ENCODE results near the gene SERINC4.
"Not testable (repeated sequence)": the region's sequence is repeated elsewhere in the genome, so short reads cannot be mapped to it uniquely, and the experiment has no call there.

The SERINC4 gene

DNA sequence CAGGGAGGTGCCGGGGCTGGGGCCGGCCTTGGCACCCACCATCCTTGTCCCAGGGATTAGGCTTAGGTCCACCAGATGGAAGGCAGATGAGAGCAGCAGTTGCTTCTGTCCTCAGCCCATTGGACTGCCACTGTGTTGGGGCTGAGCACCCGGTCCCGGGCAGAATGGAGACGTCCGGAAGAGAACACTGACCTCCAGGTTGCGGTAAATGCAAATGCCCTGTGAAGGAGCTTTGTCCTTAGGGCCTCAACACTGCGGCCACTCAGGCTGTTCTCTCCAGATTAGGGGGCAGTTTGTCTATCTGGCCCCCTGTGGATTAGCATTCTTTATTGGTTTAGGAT, at the start of gene SERINC4:
Gene SERINC4 (minus strand): TSS at position 276 of the 341 bp plus-strand sequence. CDS start 234 bp downstream, at position 42.
- DNase-seq: no peak

DNA sequence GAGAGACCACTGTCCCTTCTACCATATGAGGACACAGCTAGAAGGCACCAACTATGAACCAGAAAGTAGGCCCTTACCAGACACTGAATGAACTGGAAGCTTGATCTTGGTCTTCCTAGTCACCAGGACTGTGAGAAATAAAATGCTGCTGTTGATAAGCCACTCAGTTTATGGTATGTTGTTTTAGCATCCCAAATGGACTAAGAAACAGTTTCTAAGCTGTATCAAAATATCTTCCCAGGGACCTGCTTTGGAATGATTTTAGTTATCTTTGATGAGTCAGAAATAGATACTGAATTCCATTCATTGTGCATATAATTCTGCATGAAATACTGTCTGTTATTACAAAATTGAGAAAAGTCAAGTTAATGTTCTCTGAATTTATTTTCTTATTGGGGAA, 45.4 kb upstream of the SERINC4 start:
- no peak for DNase-seq

DNA sequence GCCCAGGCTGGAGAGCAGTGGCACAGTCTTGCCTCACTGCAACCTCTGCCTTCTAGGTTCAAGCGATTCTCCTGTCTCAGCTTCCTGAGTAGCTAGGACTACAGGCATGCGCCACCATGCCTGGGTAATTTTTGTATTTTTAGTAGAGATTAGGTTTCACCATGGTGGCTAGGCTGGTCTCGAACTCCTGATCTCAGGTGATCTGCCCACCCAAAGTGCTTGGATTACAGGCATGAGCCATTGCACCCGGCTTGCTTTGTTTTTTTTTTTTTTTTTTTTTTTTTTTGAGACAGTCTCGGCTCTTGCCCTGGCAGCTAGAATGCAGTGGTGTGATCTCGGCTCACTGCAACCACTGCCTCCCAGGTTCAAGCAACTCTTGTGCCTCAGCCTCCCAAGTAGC, 32.5 kb upstream of the SERINC4 start:
- not testable (repeated sequence) for DNase-seq

DNA sequence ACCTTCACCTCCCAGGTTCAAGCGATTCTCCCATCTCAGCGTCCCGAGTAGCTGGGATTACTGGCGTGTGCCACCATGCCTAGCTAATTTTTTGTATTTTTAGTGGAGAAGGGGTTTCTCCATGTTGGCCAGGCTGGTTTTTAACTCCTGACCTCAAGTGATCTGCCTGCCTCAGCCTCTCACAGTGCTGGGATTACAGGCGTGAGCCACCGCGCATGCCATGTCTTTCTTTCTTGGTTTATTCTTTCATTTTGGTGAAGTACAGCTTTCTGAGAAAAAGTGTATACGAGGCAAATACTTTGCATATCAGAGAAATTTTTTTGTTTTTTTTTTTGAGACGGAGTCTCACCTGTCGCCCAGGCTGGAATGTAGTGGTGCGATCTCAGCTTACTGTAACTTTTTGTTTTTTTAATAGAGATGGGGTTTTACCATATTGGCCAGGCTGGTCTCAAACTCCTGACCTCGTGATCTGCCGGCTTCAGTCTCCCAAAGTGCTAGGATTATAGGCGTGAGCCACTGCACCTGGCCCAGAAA, 31.6 kb upstream of the SERINC4 start:
- DNase-seq: not testable (repeated sequence)

DNA sequence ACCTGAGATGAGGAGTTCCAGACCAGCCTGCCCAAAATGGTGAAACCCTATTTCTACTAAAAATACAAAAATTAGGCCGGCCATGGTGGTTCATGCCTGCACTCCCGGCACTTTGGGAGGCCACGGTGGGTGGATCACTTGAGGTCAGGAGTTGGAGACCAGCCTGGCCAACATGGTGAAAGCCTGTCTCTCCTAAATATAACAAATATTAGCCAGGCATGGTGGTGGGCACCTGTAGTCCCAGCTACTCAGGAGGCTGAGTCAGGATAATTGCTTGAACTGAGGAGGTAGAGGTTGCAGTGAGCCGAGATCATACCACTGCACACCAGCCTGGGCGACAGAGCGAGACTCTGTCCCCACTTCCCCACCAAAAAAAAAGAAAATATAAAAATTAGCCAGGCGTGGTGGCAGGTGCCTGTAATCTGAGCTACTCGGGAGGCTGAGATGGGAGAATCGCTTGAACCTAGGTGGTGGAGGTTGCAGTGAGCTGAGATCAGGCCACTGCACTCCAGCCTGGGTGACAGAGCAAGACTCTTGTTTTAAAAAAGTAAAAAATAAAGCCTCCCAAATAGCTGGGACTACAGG, 30.8 kb upstream of the SERINC4 start:
- DNase-seq: not testable (repeated sequence)

DNA sequence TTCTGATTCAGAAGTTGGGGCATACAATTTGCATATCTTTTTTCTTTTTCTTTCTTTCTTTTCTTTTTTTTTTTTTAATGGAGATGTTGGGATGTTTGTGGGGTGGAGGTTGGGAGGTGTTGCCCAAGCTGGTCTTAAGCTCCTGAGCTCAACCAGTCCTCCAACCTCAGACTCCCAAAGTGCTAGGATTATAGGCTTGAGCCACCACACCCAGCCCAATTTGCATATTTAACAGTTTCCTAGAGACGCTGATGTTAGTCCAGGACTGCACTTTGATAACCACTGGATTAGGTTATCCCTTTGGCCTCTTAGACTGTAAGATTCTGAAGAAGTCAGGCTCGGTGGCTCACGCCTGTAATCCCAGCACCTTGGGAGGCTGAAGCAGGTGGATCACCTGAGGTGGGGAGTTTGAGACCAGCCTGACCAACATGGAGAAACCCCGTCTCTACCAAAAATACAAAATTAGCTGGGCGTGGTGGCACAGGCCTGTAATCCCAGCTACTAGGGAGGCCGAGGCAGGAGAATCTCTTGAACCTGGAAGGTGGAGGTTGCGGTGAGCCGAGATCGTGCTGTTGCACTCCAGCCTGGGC, 30.0 kb upstream of the SERINC4 start:
- DNase-seq: not testable (repeated sequence)

DNA sequence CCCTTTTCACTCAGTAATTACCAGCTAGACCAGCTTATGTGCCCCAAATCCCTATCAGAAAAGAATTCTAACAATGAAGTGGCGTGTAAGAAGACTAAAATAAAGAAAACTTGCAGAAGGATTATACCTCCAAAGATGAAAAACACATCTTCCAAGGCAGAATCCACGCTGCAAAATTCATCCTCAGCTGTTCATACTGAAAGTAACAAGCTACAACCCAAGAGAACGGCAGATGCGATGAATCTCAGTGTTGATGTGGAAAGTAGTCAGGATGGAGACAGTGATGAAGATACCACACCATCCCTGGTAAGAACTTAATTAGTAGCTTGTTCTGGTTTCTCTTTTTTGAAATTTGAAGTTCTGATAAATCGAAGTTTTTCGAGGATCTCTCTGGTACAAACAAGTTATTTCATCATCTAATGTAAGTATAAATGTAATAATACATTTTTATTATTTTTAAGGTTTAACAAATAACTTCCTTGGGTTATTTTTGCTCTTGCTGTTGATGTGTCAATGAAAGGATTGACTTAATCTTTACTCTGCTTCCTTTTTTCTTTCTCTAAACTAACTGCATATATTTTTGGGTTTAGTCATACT, 28.1 kb upstream of the SERINC4 start:
- no peak for DNase-seq

DNA sequence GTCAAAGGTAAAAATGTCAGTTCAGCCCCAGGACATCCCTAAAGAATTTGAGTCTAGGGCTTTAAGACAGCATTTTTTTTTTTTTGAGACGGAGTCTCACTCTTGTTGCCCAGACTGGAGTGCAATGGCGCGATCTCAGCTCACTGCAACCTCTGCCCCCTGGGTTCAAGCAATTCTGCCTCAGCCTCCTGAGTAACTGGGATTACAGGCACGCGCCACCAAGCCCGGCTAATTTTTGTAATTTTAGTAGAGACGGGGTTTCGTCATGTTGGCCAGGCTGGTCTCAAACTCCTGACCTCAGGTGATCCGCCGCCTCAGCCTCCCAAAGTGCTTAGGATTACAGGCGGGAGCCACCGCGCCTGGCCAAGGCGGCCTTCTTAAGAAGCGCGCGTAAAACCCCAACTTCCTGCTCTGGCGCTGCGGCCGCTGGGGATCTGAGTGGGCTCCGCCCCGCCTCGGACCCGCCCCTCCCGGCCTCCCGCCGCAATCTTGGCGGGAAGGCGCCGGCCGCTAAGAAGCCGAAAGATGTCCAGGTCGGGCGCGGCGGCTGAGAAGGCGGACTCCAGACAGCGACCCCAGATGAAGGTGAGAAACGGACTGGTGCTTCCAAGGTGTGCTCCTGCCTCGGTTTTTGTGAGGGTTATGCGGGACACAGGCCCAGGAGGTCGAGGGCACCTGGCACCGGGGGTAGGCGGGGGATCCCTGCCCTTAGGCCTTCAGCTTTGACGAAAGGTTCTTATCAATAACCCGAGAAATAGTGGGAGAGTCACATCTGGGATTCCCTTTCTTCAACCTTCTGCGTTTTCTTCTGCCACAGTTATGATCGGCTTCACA, 26.7 kb upstream of the SERINC4 start, which contains the start of gene WDR76:
Gene WDR76 (plus strand): TSS at position 495 of the 834 bp plus-strand sequence. CDS start 31 bp downstream, at position 526.
- peak; percentile 77 for DNase-seq

DNA sequence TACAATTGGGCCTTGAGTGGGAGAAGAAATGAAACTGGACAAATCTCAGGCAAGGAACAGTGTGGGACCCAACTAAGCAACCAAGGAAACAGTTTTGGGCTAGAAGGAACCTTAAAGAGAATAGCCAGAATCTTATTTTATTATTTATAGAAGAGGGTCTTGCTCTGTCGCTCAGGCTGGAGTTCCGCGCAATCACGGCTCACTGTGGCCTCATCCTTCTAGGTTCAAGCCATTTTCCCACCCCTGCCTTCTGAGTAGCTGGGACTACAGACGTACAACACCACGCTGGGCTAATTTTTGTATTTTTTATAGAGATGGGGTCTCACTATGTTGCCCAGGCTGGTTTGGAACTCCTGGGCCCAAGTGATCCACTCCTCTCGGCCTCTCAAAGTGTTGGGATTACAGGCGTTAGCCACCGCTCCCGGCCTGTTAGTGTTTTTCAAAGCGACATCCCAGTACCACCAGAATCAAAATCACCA, 26.0 kb upstream of the SERINC4 start:
- DNase-seq: no peak

DNA sequence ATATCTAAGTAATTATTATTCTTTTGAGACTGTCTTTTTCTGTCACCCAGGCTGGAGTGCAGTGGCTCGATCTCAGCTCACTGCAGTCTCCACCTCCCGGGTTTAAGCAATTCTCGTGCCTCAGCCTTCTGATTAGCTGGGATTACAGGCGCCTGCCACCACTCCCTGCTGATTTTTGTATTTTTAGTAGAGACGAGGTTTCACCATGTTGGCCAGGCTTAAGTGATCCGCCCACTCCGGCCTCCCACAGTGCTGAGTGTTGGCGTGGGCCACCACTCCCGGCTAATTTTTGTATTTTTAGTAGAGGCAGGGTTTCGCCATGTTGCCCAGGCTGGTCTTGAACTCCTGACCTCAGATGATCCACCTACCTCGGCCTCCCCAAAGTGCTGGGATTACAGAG, 25.3 kb upstream of the SERINC4 start:
- DNase-seq: not testable (repeated sequence)

DNA sequence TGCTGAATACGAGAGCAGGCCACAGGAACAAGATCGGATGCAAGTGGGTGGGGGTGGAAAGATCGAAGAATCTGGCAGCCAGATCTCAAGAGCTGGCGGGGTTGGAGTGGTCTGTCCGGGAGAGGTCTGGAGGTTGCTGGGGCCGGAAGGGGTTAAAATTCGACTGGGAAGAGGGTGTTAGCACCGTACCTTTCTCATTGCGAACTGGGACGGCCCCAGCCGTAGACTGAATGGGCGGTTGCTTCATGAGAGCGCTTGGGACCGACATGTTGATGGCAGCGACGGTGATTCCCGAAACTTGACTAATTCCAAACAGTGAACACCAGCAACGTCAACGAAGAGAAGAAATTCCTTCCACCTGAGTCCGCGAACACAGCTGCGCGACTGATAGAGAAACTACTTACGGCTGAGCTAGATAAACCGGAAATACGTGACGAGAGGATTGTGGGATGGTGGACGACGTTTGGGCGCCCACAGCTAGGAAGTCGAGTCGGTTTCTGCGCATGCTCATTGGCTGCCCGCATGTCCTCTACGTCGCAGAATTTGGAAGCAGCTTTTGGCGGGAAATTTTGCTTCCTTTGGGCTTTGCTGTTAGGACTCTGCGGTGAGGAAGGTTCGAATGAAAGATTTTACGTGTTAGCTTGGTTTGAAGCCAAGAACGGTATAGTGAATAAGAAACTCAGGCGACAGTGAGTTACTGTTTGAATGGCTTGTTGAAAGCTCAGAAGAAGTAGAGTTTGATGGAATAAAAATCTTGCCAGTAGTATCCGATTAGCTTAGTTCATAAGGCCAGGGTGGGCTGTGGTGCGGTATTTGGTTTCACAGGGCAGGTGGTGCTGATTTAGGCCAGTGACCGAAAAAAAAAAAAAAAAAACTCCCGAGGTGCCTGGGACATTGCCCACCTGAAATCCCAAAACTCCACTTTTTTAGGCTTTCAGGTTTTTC, 24.6 kb upstream of the SERINC4 start, which contains the start of gene MFAP1:
Gene MFAP1 (minus strand): TSS at position 389 of the 945 bp plus-strand sequence. CDS start 121 bp downstream, at position 268.
- peak; percentile 94 for DNase-seq

DNA sequence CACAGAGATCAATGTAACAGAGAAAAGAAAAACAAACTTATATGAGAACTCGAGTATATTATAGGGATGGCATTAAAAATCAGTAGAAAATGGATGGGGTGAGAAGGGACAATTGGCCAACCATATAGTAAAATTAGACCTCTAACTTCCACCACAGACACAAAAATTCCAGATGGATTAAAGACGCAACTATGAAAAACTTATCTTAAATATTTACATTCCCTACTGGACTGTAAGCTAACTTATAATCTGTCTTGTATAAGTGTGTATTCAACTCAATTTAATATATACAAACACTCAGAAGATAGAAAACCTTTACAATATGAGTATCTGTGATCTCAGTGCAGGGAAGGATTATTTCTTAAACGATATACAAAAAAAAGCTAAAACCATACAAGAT, 21.5 kb upstream of the SERINC4 start:
- DNase-seq: no peak

DNA sequence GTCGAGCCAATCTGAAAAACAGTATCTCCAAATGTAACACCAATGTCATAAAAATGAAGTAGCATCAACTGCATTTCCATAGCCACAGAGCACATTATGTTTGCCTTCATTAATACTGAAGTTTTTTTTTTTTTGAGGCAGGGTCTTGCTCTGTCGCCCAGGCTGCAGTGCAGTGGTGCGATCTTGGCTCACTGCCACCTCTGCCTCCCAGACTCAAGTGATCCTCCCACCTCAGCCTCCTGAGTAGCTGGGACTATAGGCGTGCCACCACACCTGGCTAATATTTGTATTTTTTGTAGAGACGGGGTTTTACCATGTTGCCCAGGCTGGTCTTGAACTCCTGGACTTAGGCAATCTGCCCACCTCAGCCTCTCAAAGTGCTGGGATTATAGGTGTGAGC, 15.0 kb upstream of the SERINC4 start:
- not testable (repeated sequence) for DNase-seq

DNA sequence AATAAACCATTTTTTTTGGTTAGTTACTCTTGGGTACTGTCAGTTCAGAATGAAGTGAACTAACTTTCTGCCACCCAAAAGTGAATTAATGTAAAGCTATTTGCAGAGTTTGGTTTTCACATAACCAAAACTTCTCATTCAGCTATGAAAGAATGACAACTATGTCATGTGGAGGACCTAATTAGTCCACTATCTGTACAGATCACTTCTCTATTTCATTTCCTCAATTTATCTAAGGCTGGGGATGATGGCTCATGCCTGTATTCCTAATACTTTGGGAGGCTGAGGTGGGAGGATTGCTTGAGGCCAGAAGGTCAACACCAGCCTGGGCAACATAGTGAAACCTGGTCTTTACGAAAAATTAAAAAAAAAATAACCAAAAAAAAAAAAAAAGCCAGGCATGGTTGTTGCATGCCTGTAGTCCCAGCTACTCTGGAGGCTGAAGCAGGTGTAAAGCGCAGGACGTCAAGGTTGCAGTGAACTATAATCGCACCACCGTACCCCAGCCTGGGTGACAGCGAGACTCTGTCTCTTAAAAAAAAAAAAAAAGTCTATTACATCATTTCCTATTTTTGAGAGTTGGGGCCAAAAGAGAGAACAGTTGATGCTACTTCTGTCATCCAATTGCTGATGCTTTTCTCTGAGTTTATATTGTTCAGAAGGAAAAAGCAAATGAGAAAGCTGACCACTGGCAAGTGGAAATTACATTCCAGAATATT, 9.1 kb upstream of the SERINC4 start:
- no peak for DNase-seq

DNA sequence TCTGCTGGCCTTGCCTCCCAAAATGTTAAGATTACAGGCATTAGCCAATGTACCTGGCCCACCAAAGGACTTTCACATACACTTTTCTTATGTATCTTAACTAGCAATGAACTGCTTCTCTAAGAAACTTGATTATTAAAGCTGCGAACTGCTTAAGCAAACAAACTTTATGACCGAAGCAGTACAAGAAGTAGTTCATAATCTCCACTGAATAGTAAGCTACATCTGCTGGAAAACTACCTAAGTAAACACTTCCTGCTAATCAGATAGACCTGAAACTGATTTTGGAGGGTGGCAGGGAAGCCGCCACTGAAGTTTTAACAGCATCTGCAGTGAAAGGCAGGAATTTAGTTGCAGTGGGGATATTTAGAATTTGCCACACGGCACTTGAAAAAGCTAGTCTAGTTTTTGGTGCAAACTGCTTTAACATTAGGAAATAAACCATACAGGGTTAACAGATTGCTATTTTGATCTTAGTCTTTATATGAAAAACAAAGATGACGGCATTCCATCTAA, 8.5 kb upstream of the SERINC4 start:
- no peak for DNase-seq

DNA sequence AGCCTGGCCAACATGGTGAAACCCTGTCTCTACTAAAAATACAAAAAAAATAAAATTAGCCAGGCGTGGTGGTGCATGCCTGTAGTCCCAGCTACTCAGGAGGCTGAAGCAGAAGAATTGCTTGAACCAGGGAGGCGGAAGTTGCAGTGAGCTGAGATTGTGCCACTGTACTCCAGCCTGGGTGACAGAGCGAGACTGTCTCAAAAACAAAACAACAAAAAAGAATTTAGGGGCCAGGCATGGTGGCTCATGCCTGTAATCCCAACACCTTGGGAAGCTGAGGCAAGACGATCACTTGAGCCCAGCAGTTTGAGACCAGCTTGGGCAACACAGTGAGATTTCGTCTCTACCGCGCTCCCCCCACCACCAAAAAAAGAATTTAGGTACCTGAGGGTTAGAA, 2.7 kb upstream of the SERINC4 start:
- not testable (repeated sequence) for DNase-seq

DNA sequence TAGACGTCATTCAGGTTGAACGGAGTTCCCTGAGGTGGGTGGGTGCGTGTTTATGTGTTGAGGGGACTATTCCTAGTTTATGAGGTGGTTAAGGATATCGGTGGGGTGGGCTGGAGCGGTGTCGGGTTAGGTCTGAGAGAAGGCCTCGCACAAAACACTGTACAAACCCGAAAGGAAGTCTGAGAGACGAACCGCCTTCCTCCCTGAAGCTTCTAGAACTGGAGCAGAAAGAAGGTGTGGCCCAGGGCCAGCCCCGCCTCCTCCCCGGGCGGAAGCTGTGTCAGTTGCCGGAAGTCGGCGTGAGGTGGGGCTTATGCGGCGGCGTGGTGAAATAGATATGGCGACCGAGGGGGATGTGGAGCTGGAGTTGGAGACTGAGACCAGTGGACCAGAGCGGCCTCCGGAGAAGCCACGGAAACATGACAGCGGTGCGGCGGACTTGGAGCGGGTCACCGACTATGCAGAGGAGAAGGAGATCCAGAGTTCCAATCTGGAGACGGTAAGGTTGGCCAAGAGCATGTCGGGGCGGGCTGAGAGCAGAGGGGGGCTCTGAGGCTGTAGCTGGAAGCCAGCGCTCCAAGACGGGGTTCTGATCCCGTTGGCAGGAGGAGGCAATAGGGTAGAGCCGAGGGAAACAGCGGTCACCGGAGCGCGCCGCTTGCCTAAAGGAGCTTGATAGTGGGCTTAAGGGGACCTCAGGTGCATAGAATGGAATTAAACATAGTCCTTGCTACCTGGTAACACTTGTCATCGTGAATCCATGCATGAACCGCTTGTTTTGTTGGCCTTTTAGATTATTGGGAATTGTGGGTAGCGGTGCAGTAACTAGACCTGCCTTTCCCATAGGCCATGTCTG, 494 bp upstream of the SERINC4 start, which contains the start of gene HYPK:
Gene HYPK (plus strand): TSS at position 314 of the 856 bp plus-strand sequence. CDS start 24 bp downstream, at position 338.
- peak; percentile 81 for DNase-seq

DNA sequence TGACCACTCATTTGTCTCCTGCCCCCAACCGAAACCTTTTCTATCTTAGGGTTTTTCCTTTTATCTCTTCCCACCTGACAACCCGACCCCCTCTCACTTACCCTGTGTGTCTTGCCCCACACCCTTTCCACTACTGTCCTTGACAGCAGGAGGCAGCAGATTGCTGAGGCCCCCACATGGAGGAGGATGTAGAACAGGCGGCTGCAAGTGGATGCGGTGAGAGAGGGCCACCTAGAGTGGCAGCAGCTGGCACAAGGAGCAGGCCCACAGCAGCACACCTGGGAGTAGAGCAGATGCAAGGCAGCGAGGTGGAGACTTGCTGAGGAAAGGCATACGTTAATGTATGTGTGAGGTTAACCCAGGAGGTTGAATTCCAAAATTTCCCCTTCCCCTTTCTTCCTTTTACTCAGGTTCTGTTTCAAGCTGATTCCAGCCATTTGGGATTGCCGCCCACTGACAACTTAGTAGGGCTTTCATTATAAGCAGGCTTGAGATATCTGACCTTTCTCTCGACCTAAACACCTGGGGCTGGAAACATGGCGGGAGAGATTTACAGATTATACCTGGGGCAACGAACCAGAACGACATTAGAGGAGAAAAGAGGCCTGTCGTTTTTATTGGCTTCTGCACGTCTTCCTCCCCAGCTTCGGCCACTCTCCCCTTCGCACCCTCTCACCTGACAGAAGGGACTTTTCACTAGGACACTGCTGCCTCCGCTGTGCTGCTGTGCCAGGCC, 643 bp downstream of the SERINC4 start:
- no peak for DNase-seq

DNA sequence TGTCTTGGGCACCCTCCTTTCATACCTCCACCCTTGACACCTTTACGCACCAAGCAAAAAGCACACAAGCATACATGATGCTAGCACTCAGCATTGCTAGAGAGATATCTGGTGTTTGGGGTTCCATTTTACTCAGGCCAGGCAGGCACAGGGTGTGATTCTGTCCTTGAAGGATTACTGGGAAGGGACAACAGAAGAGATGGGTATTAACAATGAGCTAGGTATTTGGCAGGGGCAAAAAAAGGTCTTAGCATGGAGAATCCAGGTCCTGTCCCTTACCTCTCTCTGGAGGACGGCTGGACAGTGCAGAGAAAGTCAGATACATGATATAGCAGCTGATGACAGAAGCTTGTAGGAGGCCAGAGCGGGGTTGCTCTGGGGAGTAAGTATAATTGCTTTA, 3.5 kb downstream of the SERINC4 start:
- DNase-seq: no peak

Measured in GDM1 (cell line).